HL-60 (cell line): Measurements from ENCODE around the gene TNFSF8.

Experiments
- CTCF ChIP-seq: IDR thresholded peaks from one replicate; pipeline ENCODE4 v1.5.1; 2011; ENCODE audit warnings: low read length, control low read depth, inconsistent platforms; ENCODE audit not compliant: insufficient read depth
- GABPA ChIP-seq: IDR thresholded peaks from 2 replicates; pipeline ENCODE4 v1.6.1; 2012; ENCODE audit warnings: low read depth

DNA sequence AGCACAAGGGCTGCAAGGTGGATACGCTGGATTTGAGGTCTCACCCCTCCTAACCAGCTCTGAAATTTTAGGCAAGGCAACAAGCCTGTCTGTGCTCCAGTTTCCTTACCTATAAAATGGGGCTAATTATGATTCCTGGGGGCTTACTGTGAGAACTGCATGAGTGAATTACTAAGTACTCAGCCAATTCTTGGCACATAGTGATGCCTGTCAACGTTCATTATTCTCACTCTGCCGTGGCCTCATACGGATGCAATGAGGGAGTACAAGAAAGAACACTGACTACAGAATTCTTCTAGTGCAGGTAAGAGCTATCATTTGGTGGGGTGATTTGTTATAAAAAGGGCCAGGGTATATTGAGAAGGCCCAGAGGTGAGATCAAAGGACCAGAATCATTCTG, 16.7 kb downstream of the TNFSF8 start:
- no peak for TF ChIP-seq CTCF
- TF ChIP-seq GABPA = no peak
